Left colon (tissue), 2 donors: ENCODE data around the gene SUCLG2. TPM values are rescaled to one million over a fixed set of nuclear protein-coding genes. Genes with fewer than 3 reads are reported as not detected.

Experiments used
- ATAC-seq: fragments of 200-7000 bp; cut with Tn5 transposase; one replicate; pipeline ENCODE4 v1.9.1; 2020; ENCODE audit warnings: mild to moderate bottlenecking, moderate library complexity
- DNase-seq, 2 donors: peaks; one replicate each; pipeline ENCODE4 v3.0.0-alpha.2; 2020
- intact Hi-C, 2 donors: fragments of 100-400 bp; cut with DNase I in 1 of 2; cut with micrococcal nuclease in 1 of 2; formaldehyde crosslinking; loops; one replicate each; pipeline versions ENCODE4 v1.11.2 to v1.14.0; 2022; cut with DNase I, micrococcal nuclease
- total RNA-seq, 2 donors: library from RNA; stranded (reverse); fragmentation: NEBNext Ultra II Directional; extraction: Animal tissue kit (Norgen Biotek cat#: 25700); gene quantifications; one replicate each; pipeline ENCODE4 v1.2.1, GENCODE V29; 2021
- donor health status: DM: no; HTN: no; CAD: no.
- donor health status: DM: yes; HTN: yes; CAD: no.

Gene SUCLG2
- total RNA-seq, 2 donors from 2014 or later = 210 to 246 TPM

GRCh38 chr3:67534594-67534993 is 119.8 kb downstream of the SUCLG2 start:
- ATAC-seq = no peak
- intact Hi-C loops = no loop called here

GRCh38 chr3:67531181-67532101 is 123.0 kb downstream of the SUCLG2 start:
- intact Hi-C loops = no loop called here

More at GRCh38 chr3:67534594-67534993, 119.8 kb downstream of the SUCLG2 start:
- no peak for DNase-seq

GRCh38 chr3:67529915-67530314 is 124.5 kb downstream of the SUCLG2 start:
- no peak for ATAC-seq
- no peak for DNase-seq
- intact Hi-C loops = no loop called here

More at GRCh38 chr3:67531181-67532101, 123.0 kb downstream of the SUCLG2 start:
- DNase-seq = no peak
- ATAC-seq = no peak

DNA sequence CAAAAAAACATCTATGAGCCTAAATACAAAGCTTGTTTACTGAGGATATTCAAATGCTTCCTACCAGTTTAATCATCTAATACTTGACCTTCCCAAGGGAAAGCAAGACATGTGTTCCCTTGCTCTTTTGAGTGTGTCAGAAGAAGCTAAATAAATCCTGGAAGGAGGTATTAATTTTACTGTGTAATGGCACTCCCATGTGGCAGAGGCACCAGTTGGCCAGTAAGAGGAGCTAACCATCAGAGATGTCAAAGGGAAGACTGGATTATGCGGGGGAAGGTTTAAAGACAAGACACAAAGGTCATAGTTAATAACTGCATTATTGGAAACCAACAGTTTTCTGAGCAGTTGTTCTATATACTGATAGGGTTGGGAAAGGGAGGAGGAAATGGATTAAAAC is 125.1 kb downstream of the SUCLG2 start:
- intact Hi-C loops = no loop called here
- ATAC-seq = no peak

GRCh38 chr3:67526246-67526645 is 128.2 kb downstream of the SUCLG2 start:
- ATAC-seq = no peak
- intact Hi-C loops = no loop called here
- no peak for DNase-seq

More for the DNA sequence above, 125.1 kb downstream of the SUCLG2 start:
- DNase-seq = no peak

- intact Hi-C loops = no loop called here
- ATAC-seq = no peak
- DNase-seq = no peak
These were observed 130.4 kb downstream of the SUCLG2 start for GRCh38 chr3:67524046-67524445.

- DNase-seq (no peak), ATAC-seq (no peak)
- intact Hi-C loops = no loop called here
These were observed 132.3 kb downstream of the SUCLG2 start for GRCh38 chr3:67522081-67522480.

- intact Hi-C loops = no loop called here
- ATAC-seq (no peak), DNase-seq (no peak)
These were observed 133.3 kb downstream of the SUCLG2 start for GRCh38 chr3:67521053-67521646.

- intact Hi-C loops = no loop called here
- no peak for DNase-seq
- ATAC-seq = no peak
These were observed 136.2 kb downstream of the SUCLG2 start for GRCh38 chr3:67518236-67518635.

GRCh38 chr3:67517781-67518180 is 136.6 kb downstream of the SUCLG2 start:
- ATAC-seq = no peak
- intact Hi-C loops = no loop called here
- no peak for DNase-seq

DNA sequence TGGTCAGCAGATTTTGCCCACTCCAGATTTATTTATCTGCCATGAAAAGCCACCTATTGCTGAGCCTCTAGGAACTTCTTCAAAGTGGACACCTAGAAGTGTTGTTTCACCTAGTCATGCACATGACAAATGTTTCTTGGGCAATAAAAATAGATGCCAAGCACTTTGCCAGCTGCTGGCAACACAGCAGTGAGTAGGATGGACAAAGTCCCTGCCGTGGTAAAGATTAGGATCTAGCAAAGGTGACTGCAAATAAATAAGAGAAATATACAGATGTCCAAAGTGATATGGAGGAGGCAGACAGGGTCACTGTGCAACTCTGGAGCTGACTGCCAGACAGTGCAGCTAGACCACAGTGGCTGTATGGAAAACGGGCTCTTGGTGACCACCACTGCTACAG is 137.9 kb downstream of the SUCLG2 start:
- ATAC-seq (peak; percentile 72), DNase-seq (no peak)
- intact Hi-C loops = no loop called here

DNA sequence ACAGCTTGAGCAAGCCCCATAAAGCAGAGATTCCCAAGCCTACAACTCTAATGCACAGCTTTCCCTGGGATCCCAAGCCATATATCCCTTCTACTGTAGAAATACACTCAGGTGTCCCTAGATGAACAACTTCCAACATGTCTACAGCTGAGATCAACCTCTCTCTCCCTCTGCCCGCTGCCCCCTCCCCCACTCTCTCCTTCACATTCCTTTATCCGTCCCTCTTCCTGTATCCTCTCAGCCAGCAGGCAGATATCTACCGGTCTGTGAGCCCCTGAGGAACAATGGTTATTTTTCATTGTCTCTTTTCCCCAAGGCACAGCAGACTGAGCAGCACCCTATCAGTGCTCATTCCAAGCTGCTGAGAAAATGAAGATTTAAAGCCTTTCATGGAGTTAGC is 138.6 kb downstream of the SUCLG2 start:
- intact Hi-C loops = no loop called here
- ATAC-seq (no peak), DNase-seq (no peak)

DNA sequence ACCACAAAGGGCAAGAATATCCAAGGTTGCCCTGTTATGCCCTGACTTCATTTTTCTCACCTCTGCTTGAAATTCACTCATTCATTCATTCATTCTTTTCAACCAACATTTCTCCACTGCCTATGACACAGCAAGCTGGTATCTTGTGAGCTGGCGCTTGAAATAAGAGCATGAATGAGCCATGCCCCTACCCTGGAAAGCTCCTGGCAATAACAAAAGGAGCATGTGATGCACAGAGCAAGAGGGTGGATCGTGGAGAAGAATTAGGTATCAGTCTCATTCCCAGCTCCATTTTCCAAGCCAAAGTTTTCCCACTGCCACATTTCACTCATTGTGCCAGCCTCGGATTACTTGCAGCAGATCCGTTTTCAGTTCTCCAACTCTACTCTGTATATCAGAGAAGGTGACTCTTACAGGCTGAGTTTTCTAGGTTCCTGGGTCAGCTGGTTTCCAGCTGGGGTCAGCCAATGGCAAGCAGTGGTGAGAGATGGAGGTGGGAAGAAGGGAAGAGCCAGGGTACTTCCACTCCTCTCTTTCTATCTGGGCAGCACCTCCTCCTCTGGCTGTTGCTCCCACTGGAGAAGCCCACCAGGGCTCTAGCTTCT is 144.8 kb downstream of the SUCLG2 start:
- no peak for DNase-seq
- no peak for ATAC-seq
- intact Hi-C loops = no loop called here

DNA sequence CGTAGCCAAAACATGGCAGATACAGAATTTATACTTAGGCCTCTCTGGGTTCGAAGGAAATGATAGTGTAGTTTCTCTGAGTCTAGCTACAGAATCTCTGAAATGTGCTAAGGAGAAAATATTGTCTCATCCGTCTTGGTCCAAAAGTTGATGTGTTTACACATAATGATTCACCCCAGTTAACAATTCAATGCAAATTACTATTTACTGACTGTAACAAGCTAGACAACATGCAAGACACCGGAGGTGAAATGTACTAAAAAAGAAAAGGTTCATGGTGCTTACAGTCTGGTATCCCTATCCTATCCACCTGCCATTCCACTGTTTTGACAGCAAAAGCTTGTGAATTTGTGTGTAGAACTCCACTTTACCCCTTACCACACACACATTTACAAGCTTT is 146.8 kb downstream of the SUCLG2 start:
- ATAC-seq = no peak
- intact Hi-C loops = no loop called here
- no peak for DNase-seq

DNA sequence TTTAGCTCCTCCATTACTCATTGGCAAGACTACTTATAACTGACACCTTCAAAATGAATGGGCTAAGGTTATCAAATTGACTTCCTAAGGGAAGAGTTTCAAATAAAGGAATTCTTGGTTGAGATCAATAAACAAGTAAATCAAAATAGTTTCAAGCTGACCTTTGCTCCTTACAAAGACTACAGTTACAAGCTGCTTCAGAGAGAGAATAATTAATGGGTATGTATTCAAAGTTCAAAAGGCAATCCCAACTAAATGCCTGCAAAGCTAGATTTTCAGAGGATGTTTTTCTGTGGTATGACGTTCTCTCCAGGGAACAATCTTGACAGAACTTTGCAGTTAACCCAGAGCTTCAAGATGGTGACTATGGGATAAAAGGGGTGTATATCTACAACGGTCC is 153.7 kb downstream of the SUCLG2 start:
- ATAC-seq (no peak), DNase-seq (no peak)
- intact Hi-C loops = no loop called here

DNA sequence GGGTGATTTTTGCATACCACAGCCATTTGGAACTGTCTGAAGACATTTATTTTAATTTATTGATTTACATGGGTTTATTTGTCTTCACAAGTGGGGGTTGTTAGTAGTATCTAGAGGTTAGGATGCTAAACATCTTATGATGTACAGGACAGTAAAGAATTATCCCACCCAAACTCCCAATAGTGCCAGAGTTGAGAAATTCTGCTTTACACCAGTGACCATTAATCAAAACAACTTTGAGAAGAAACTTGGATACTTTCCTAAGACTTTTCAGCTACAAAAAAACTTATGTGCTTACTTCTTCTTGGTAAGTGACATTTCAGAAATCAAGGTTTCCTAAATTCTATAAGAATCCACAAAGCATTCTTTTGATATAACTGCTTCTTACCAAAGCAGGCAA is 156.7 kb downstream of the SUCLG2 start:
- intact Hi-C loops = no loop called here
- no peak for DNase-seq
- ATAC-seq = no peak

- DNase-seq (no peak), ATAC-seq (no peak)
- intact Hi-C loops = no loop called here
These were observed 158.7 kb downstream of the SUCLG2 start for GRCh38 chr3:67495751-67496150.

- no peak for ATAC-seq
- DNase-seq = no peak
- intact Hi-C loops = no loop called here
These were observed 160.6 kb downstream of the SUCLG2 start for GRCh38 chr3:67493808-67494207.

GRCh38 chr3:67490658-67491057 is 163.8 kb downstream of the SUCLG2 start:
- no peak for ATAC-seq
- intact Hi-C loops = no loop called here

GRCh38 chr3:67489816-67490215 is 164.6 kb downstream of the SUCLG2 start:
- ATAC-seq (no peak), DNase-seq (no peak)
- intact Hi-C loops = no loop called here

More at GRCh38 chr3:67490658-67491057, 163.8 kb downstream of the SUCLG2 start:
- no peak for DNase-seq
